WTC11 (cell line): ENCODE data around the gene MAU2. TPM values are rescaled to one million over a fixed set of nuclear protein-coding genes. Genes with fewer than 3 reads are reported as not detected.

ENCODE experiments used
- ATAC-seq: fragments of 200-7000 bp; cut with Tn5 transposase; 2 replicates; pipeline ENCODE4 v1.10.0; 2021; ENCODE audit warnings: mild to moderate bottlenecking, moderate library complexity
- CTCF ChIA-PET: fragments of 300-600 bp; sonication (Branson Sonifier 250); formaldehyde crosslinking; loops from one replicate; lab custom pipeline; 2021; ENCODE audit warnings: antibody characterized with exemption; lab: Charles Lee
- POLR2A ChIA-PET: fragments of 350-600 bp; sonication (Branson Sonifier 250); formaldehyde crosslinking; loops from one replicate; lab custom pipeline; 2021; ENCODE audit warnings: antibody characterized with exemption; lab: Charles Lee
- DNase-seq: peaks from one replicate; pipeline ENCODE4 v3.0.0; 2021; ENCODE audit warnings: low spot score
- H3K27ac Mint-ChIP-seq: 2 replicates; pipeline ENCODE4 v1.8.0; 2021; ENCODE audit warnings: mixed read lengths
- H3K27me3 Mint-ChIP-seq: 2 replicates; pipeline ENCODE4 v1.8.0; 2021; ENCODE audit warnings: low read depth, mild to moderate bottlenecking, moderate library complexity, mixed read lengths
- H3K36me3 Mint-ChIP-seq: 2 replicates; pipeline ENCODE4 v1.8.0; 2021; ENCODE audit warnings: mixed read lengths
- H3K4me1 Mint-ChIP-seq: 2 replicates; pipeline ENCODE4 v1.8.0; 2022; ENCODE audit warnings: mixed read lengths
- H3K4me3 Mint-ChIP-seq: 2 replicates; pipeline ENCODE4 v1.8.0; 2021; ENCODE audit warnings: mild to moderate bottlenecking, moderate library complexity, mixed read lengths
- H3K9me3 Mint-ChIP-seq: 2 replicates; pipeline ENCODE4 v1.8.0; 2021; ENCODE audit warnings: mixed read lengths
- ATF1 ChIP-seq: sonication (generic); formaldehyde crosslinking; IDR thresholded peaks from 2 replicates; pipeline ENCODE4 v1.8.1; 2023; ENCODE audit warnings: mild to moderate bottlenecking, moderate library complexity, missing genetic modification reagents
- CBFB ChIP-seq: sonication (generic); formaldehyde crosslinking; IDR thresholded peaks from 2 replicates; pipeline ENCODE4 v1.8.1; 2022; ENCODE audit warnings: mild to moderate bottlenecking, low read depth, missing genetic modification reagents
- CDX4 ChIP-seq: fragments of 250-450 bp; sonication (Bioruptor Pico); IDR thresholded peaks from 2 replicates; pipeline ENCODE4 v1.9.0; 2021; ENCODE audit warnings: moderate library complexity, mild to moderate bottlenecking, inconsistent platforms, borderline replicate concordance
- EMX1 ChIP-seq: fragments of 250-450 bp; sonication (Bioruptor Pico); IDR thresholded peaks from 2 replicates; pipeline ENCODE4 v1.8.0; 2021; ENCODE audit warnings: mild to moderate bottlenecking
- FOXP1 ChIP-seq: sonication (generic); formaldehyde crosslinking; IDR thresholded peaks from 2 replicates; pipeline ENCODE4 v1.8.0; 2022; ENCODE audit warnings: missing genetic modification reagents, mild to moderate bottlenecking, moderate library complexity, borderline replicate concordance
- IRF2 ChIP-seq: sonication (generic); formaldehyde crosslinking; IDR thresholded peaks from 2 replicates; pipeline ENCODE4 v1.8.0; 2022; ENCODE audit warnings: low read depth, missing genetic modification reagents, borderline replicate concordance
- NR3C1 ChIP-seq: sonication (generic); formaldehyde crosslinking; conservative IDR thresholded peaks from 2 replicates; pipeline ENCODE4 v1.8.1; 2023; ENCODE audit warnings: low read depth, mild to moderate bottlenecking, missing genetic modification reagents
- OVOL2 ChIP-seq: fragments of 250-450 bp; sonication (Bioruptor Pico); IDR thresholded peaks from 2 replicates; pipeline ENCODE4 v1.9.0; 2021; ENCODE audit warnings: mild to moderate bottlenecking, borderline replicate concordance
- PREB ChIP-seq: sonication (generic); formaldehyde crosslinking; IDR thresholded peaks from 2 replicates; pipeline ENCODE4 v1.8.1; 2022; ENCODE audit warnings: mild to moderate bottlenecking, missing genetic modification reagents, moderate library complexity, borderline replicate concordance
- SMAD3 ChIP-seq: sonication (generic); formaldehyde crosslinking; IDR thresholded peaks from 2 replicates; pipeline ENCODE4 v1.8.0; 2022; ENCODE audit warnings: missing genetic modification reagents, mild to moderate bottlenecking, borderline replicate concordance
- TEAD1 ChIP-seq: sonication (generic); formaldehyde crosslinking; IDR thresholded peaks from 2 replicates; pipeline ENCODE4 v1.8.0; 2022; ENCODE audit warnings: mild to moderate bottlenecking, missing genetic modification reagents
- ZBTB43 ChIP-seq: sonication (generic); formaldehyde crosslinking; IDR thresholded peaks from 2 replicates; pipeline ENCODE4 v1.8.1; 2023; ENCODE audit warnings: mild to moderate bottlenecking, missing genetic modification reagents
- ZNF512 ChIP-seq: sonication (generic); formaldehyde crosslinking; IDR thresholded peaks from 2 replicates; pipeline ENCODE4 v1.8.1; 2022; ENCODE audit warnings: missing genetic modification reagents, borderline replicate concordance
- total RNA-seq: library from RNA; stranded (reverse); gene quantifications from 3 replicates; pipeline ENCODE4 v1.2.3, GENCODE V29; 2021
- TF ChIP-seq, protein P1 (sequence below): fragments of 250-450 bp; sonication (Bioruptor Pico); IDR thresholded peaks from 2 replicates; pipeline ENCODE4 v2.1.2; 2022; ENCODE audit warnings: mild to moderate bottlenecking, moderate library complexity
- TF ChIP-seq, protein P2 (sequence below): fragments of 250-450 bp; sonication (Bioruptor Pico); IDR thresholded peaks from 2 replicates; pipeline ENCODE4 v1.9.0; 2021; ENCODE audit warnings: mild to moderate bottlenecking

MAU2 gene
- total RNA-seq, 1 experiment from 2014 or later, result 56.8 TPM

DNA sequence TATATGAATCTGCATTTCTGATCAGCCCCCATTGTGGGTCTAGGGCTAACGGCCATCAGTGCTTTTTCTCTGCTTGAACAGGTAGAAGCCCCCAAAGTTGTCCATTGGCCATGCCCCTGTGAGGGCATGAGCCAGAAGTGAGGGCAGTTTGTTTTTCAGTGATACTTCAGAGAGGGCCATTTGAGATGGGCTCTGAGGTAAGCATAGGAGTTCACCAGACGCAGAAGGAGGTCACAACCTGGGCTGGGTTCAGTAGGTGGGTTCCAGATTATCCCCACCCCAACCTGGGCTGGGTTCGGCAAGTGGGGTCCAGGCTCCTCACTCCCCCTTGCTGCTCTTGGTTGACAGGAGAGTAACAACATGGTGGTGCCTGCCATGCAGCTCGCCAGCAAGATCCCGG is 33.4 kb downstream of the MAU2 start (continued):
- TF ChIP-seq ZBTB43 (CRISPR knock-in tag) (no peak), NR3C1 (CRISPR knock-in tag) (no peak)

GRCh38 chr19:19354932-19355331 is 34.3 kb downstream of the MAU2 start:
- Mint-ChIP-seq H3K9me3 (no peaks in the 10 kb centered on the region), H3K4me1 (no peaks in the 10 kb centered on the region), H3K4me3 (no peak overlapping the region), H3K27ac (no peak overlapping the region), H3K27me3 (no peaks in the 10 kb centered on the region), H3K36me3 (peaks cover 21% of the 10 kb centered on the region)
- ChIA-PET CTCF (no interaction called here), POLR2A (no interaction called here)
- ATAC-seq (no peak), DNase-seq (no peak)
- TF ChIP-seq, protein P1, sequence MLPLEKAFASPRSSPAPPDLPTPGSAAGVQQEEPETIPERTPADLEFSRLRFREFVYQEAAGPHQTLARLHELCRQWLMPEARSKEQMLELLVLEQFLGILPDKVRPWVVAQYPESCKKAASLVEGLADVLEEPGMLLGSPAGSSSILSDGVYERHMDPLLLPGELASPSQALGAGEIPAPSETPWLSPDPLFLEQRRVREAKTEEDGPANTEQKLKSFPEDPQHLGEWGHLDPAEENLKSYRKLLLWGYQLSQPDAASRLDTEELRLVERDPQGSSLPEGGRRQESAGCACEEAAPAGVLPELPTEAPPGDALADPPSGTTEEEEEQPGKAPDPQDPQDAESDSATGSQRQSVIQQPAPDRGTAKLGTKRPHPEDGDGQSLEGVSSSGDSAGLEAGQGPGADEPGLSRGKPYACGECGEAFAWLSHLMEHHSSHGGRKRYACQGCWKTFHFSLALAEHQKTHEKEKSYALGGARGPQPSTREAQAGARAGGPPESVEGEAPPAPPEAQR (CRISPR knock-in tag), result no peak

DNA sequence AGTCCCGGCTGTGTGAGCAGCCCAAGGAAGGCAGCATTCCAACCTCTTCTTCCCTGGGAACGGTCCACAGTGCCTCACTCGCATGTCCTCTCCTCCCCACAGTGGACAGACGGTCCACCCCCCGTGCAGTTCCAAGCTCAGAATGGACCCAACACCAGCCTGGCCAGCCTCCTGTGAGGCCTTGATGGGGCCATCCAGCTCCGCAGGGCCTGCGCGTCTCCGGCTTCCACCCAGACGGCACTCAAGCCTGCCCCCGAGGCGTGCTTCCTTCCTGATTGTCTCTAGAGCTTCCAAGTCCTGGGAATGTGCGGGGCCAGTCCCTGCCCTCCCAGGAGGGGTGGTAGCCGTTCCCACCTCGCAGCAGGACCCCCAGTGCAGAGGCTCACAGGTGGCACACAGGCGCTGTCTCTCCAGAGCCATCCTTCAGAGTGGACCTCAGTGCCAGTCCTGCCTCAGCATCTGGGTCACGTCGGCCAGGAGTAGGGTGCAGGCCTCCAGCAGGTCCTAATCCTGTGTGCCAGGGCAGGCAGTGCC is 35.0 kb downstream of the MAU2 start:
- ChIA-PET POLR2A (no interaction called here), CTCF (no interaction called here)
- Mint-ChIP-seq H3K4me3 (no peak overlapping the region), H3K9me3 (no peaks in the 10 kb centered on the region), H3K36me3 (peaks cover 17% of the 10 kb centered on the region), H3K27me3 (no peaks in the 10 kb centered on the region), H3K4me1 (no peaks in the 10 kb centered on the region), H3K27ac (no peak overlapping the region; the same call in 1 of the 2 replicates)
- no peak for ATAC-seq
- TF ChIP-seq PREB (CRISPR knock-in tag) (no peak), ZNF512 (CRISPR knock-in tag) (no peak), TEAD1 (no peak), OVOL2 (CRISPR knock-in tag) (no peak), CBFB (no peak), FOXP1 (CRISPR knock-in tag) (no peak), ATF1 (CRISPR knock-in tag) (no peak), CDX4 (CRISPR knock-in tag) (no peak), SMAD3 (no peak), IRF2 (no peak), EMX1 (no peak)
- TF ChIP-seq, protein P2, sequence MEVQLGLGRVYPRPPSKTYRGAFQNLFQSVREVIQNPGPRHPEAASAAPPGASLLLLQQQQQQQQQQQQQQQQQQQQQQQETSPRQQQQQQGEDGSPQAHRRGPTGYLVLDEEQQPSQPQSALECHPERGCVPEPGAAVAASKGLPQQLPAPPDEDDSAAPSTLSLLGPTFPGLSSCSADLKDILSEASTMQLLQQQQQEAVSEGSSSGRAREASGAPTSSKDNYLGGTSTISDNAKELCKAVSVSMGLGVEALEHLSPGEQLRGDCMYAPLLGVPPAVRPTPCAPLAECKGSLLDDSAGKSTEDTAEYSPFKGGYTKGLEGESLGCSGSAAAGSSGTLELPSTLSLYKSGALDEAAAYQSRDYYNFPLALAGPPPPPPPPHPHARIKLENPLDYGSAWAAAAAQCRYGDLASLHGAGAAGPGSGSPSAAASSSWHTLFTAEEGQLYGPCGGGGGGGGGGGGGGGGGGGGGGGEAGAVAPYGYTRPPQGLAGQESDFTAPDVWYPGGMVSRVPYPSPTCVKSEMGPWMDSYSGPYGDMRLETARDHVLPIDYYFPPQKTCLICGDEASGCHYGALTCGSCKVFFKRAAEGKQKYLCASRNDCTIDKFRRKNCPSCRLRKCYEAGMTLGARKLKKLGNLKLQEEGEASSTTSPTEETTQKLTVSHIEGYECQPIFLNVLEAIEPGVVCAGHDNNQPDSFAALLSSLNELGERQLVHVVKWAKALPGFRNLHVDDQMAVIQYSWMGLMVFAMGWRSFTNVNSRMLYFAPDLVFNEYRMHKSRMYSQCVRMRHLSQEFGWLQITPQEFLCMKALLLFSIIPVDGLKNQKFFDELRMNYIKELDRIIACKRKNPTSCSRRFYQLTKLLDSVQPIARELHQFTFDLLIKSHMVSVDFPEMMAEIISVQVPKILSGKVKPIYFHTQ (CRISPR knock-in tag), result no peak
- DNase-seq, result no peak
